Measurements from ENCODE around the gene PPP3CA.

Gene PPP3CA

GRCh38 chr4:101347267-101347556, at the start of gene PPP3CA:
Gene PPP3CA, minus strand, starts transcription at chr4:101347526.
- no peak for DNase-seq (ENCODE audit: low read depth)
- TF ChIP-seq CTCF (conservative IDR thresholded peaks at IDR 0.05; ENCODE audit: low read depth, low read length) = no peak
- peak within 1 kb of the TSS; percentile 91 for H3K4me3 ChIP-seq (ENCODE audit: low read length)

DNA sequence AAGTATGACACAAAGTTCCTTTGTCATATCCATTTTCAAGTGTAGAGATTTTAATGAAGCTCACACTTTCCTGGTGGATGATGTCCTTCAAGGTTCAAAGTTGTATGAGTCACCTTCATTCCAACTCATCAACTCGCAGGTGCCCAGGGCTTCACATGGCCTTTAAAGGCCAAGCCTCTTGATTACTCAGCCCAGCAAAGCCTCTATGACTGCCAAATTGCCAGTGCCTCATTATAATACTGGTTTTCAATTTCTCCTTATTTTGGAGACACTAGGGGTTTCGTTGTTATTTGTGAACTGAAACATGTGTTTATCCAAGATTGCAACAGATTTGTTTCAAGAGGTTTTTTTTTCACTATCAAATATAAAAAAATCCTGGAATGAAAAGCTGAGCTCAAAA, 45.9 kb upstream of the PPP3CA start:
- TF ChIP-seq CTCF (conservative IDR thresholded peaks at IDR 0.05; ENCODE audit: low read depth, low read length) = no peak
- peak; percentile 29 for DNase-seq (ENCODE audit: low read depth)
- no peak overlapping the region for H3K4me3 ChIP-seq (ENCODE audit: low read length)

GRCh38 chr4:101370663-101371210, 23.4 kb upstream of the PPP3CA start:
- DNase-seq (ENCODE audit: low read depth) = no peak
- no peak overlapping the region for H3K4me3 ChIP-seq (ENCODE audit: low read length)
- no peak for TF ChIP-seq CTCF (conservative IDR thresholded peaks at IDR 0.05; ENCODE audit: low read depth, low read length)

GRCh38 chr4:101367201-101367600, 19.9 kb upstream of the PPP3CA start:
- no peak for TF ChIP-seq CTCF (conservative IDR thresholded peaks at IDR 0.05; ENCODE audit: low read depth, low read length)
- DNase-seq (ENCODE audit: low read depth) = peak; percentile 80
- H3K4me3 ChIP-seq (ENCODE audit: low read length) = no peak overlapping the region

- DNase-seq (ENCODE audit: low read depth) = no peak
- no peak for TF ChIP-seq CTCF (conservative IDR thresholded peaks at IDR 0.05; ENCODE audit: low read depth, low read length)
- H3K4me3 ChIP-seq (ENCODE audit: low read length) = no peak overlapping the region
Observed at GRCh38 chr4:101366331-101366730, 19.0 kb upstream of the PPP3CA start.

GRCh38 chr4:101357751-101358150, 10.4 kb upstream of the PPP3CA start:
- TF ChIP-seq CTCF (conservative IDR thresholded peaks at IDR 0.05; ENCODE audit: low read depth, low read length) = no peak
- DNase-seq (ENCODE audit: low read depth) = no peak
- no peak overlapping the region for H3K4me3 ChIP-seq (ENCODE audit: low read length)

DNA sequence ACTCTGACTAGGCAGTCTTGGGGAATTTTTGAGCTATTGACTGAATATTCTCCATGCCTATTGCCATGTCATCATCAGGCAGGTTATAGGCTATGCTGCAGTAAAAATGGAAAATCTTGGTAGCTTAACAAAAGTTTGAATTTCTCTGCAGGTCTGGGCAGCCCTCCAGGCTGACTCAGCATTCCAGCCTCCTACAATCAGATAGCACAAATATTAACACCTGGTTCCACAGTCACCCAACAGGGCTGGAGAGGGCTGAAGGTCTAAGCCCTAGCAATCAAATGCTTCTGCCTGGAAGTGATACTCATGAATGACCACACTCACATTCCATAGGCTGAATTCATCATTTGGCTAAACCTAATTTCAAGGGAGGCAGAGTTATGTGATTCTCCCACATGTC, 9.6 kb upstream of the PPP3CA start:
- TF ChIP-seq CTCF (conservative IDR thresholded peaks at IDR 0.05; ENCODE audit: low read depth, low read length) = no peak
- no peak overlapping the region for H3K4me3 ChIP-seq (ENCODE audit: low read length)
- DNase-seq (ENCODE audit: low read depth) = peak; percentile 78
